Activated B cell treated with CpG ODN at 0.5 μM for 24 hours (primary cell): ENCODE data around the gene RNF114. TPM values are rescaled to one million over a fixed set of nuclear protein-coding genes. Genes with fewer than 3 reads are reported as not detected.

Experiments
- ATAC-seq: fragments of 200-7000 bp; cut with Tn5 transposase; one replicate; pipeline ENCODE4 v1.10.0; 2021; ENCODE audit warnings: low read depth, mild to moderate bottlenecking, moderate library complexity
- CTCF ChIA-PET: fragments of 350-600 bp; sonication (Branson Sonifier 250); formaldehyde crosslinking; loops from one replicate; lab custom pipeline; 2021; ENCODE audit warnings: antibody characterized with exemption; lab: Charles Lee
- POLR2A ChIA-PET: fragments of 350-600 bp; sonication (Branson Sonifier 250); formaldehyde crosslinking; loops from one replicate; lab custom pipeline; 2021; ENCODE audit warnings: antibody characterized with exemption; lab: Charles Lee
- DNase-seq: peaks from one replicate; pipeline ENCODE4 v3.0.0; 2022
- H3K27ac Mint-ChIP-seq: one replicate; pipeline ENCODE4 v1.8.0; 2020; ENCODE audit warnings: mixed read lengths
- H3K27me3 Mint-ChIP-seq: one replicate; pipeline ENCODE4 v1.8.0; 2021; ENCODE audit warnings: mixed read lengths
- H3K36me3 Mint-ChIP-seq: one replicate; pipeline ENCODE4 v1.8.0; 2021; ENCODE audit warnings: low read depth, mixed read lengths
- H3K4me1 Mint-ChIP-seq: one replicate; pipeline ENCODE4 v1.8.0; 2021; ENCODE audit warnings: mixed read lengths
- H3K4me3 Mint-ChIP-seq: one replicate; pipeline ENCODE4 v1.8.0; 2020; ENCODE audit warnings: mild to moderate bottlenecking, mixed read lengths
- H3K9me3 Mint-ChIP-seq: one replicate; pipeline ENCODE4 v1.8.0; 2020; ENCODE audit warnings: mixed read lengths
- intact Hi-C: fragments of 100-400 bp; cut with micrococcal nuclease; formaldehyde crosslinking; loops from one replicate; pipeline ENCODE4 v1.15.1; 2024
- total RNA-seq: library from RNA; stranded (reverse); gene quantifications from 2 replicates; pipeline ENCODE4 v1.2.3, GENCODE V29; 2022
- TF ChIP-seq, protein P1 (sequence below): fragments of 200-600 bp; IDR thresholded peaks from one replicate; pipeline ENCODE4 v1.8.0; 2022; ENCODE audit warnings: antibody characterized with exemption, mild to moderate bottlenecking

The RNF114 gene
- total RNA-seq, 1 donor from 2014 or later = 56.5 TPM

DNA sequence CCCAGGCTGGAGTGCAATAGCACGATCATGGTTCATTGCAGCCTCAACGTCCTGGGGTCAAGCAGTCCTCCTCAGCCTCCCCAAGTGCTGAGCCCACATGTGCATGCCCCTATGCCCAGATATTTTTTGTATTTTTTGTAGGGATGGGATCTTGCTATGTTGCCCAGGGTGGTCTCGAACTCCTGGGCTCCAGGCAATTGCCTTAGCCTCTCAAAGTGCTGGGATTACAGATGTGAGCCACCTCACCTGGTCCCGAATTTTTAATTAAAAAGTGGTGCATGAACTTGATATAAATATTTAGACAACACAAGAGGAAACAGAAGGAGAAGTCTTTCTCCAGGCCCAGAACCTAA is 7.1 kb upstream of the RNF114 start:
- H3K4me3 Mint-ChIP-seq = no peak overlapping the region
- ChIA-PET CTCF (interaction anchor here (0.7 to 1.4 kb wide), 5 partner anchors 8 to 387 kb away, joined by 3 to 4 read pairs (median 3); no protein-coding TSS in a partner anchor), POLR2A (no interaction called here)
- no peak overlapping the region for H3K27ac Mint-ChIP-seq
- ATAC-seq = no peak
- H3K27me3 Mint-ChIP-seq = no peaks in the 10 kb centered on the region
- no peaks in the 10 kb centered on the region for H3K36me3 Mint-ChIP-seq
- H3K4me1 Mint-ChIP-seq = peaks cover 5% of the 10 kb centered on the region
- H3K9me3 Mint-ChIP-seq = no peaks in the 10 kb centered on the region
- TF ChIP-seq, protein P1, sequence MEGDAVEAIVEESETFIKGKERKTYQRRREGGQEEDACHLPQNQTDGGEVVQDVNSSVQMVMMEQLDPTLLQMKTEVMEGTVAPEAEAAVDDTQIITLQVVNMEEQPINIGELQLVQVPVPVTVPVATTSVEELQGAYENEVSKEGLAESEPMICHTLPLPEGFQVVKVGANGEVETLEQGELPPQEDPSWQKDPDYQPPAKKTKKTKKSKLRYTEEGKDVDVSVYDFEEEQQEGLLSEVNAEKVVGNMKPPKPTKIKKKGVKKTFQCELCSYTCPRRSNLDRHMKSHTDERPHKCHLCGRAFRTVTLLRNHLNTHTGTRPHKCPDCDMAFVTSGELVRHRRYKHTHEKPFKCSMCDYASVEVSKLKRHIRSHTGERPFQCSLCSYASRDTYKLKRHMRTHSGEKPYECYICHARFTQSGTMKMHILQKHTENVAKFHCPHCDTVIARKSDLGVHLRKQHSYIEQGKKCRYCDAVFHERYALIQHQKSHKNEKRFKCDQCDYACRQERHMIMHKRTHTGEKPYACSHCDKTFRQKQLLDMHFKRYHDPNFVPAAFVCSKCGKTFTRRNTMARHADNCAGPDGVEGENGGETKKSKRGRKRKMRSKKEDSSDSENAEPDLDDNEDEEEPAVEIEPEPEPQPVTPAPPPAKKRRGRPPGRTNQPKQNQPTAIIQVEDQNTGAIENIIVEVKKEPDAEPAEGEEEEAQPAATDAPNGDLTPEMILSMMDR = no peak
- DNase-seq = no peak
- intact Hi-C loops = loop anchor here (2.0 to 5.0 kb wide), 2 partner anchors 14 to 82 kb away; partner anchors contain the start of gene SPATA2

DNA sequence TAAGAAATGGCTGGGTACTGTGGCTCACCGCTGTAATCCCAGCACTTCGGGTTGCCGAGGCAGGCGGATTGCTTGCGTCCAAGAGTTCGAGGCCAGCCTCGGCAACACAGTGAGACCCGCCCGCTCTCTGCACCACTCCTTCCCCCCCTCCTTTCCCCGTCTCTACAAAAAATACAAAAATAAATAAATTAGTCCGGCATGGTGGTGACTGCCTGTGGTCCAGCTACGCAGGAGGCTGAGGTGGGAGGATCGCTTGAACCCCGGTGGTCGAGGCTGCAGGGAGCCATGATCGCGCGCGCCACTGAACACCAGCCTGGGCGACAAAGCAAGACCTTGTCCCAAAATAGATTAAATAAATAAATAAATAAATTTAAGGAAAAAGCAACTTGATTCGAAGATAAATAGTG is 448 bp upstream of the RNF114 start:
- ChIA-PET POLR2A (interaction anchor here (0.6 to 4.5 kb wide), 11 partner anchors 21 to 981 kb away, joined by 3 to 45 read pairs (median 3); partner anchors contain the start of genes PEDS1 and SPATA2), CTCF (interaction anchor here (1.2 to 1.6 kb wide), 3 partner anchors 19 to 394 kb away, joined by 3 to 6 read pairs (median 3); no protein-coding TSS in a partner anchor)
- peak overlapping the region; percentile 97 for H3K4me3 Mint-ChIP-seq
- ATAC-seq = peak; percentile 1
- peaks cover 20% of the 10 kb centered on the region for H3K36me3 Mint-ChIP-seq
- TF ChIP-seq, protein P1 = no peak
- no peaks in the 10 kb centered on the region for H3K9me3 Mint-ChIP-seq
- intact Hi-C loops = loop anchor here (1.0 kb wide), 5 partner anchors 7 to 657 kb away; partner anchors contain the start of genes SNAI1, SPATA2 and ZNFX1
- H3K27me3 Mint-ChIP-seq = no peaks in the 10 kb centered on the region
- peaks cover 52% of the 10 kb centered on the region for H3K4me1 Mint-ChIP-seq
- DNase-seq = no peak
- peak overlapping the region; percentile 88 for H3K27ac Mint-ChIP-seq

DNA sequence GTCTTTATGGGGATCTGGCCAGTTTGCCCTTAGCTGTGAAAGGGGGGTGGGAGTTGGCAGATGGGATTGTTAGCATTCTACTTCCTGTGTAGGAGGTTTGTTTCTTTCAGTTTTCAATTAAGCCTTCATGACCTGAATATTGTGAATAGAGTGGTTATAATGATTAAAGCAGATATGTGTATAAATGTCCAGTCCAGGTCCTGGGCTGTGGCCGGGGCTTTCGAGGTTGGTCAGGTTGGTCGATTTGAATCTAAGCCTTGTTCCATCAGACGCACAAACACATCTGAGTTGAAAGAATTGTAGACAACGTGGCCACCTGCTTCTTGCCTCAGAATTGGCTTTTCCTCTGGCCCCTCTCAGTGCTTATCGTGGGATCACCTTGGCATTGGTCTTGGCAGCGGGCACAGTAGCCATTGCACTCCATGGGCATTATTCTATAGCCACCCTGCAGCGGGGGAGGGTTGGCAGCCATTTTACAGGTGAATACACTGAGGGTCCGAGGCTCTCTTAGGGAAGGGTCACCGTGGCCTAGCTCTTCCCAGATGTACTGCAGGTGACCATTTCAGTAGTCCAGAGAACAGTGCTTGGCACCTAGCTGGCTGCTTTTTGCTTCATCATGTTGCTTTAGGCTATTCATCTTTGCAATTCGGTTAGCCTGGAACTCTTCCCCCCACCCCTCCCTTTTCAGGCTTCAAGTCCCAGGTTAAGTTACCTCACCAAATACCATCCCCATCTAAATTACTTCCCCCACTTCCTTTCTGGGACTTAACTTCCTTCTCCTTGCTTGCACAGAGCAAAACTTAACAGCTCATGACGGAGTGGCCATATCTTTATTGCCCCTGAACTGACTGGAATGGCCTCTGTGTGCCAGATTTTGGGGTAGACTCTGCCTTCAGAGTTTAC is 1.1 kb downstream of the RNF114 start:
- no peaks in the 10 kb centered on the region for H3K9me3 Mint-ChIP-seq
- no peak for ATAC-seq
- CTCF ChIA-PET = interaction anchor here (0.7 to 1.5 kb wide), 3 partner anchors 8 to 49 kb away, joined by 3 to 6 read pairs (median 3); no protein-coding TSS in a partner anchor
- DNase-seq = no peak
- peaks cover 61% of the 10 kb centered on the region for H3K4me1 Mint-ChIP-seq
- peak overlapping the region; percentile 86 for H3K27ac Mint-ChIP-seq
- H3K4me3 Mint-ChIP-seq = peak overlapping the region; percentile 97
- no peaks in the 10 kb centered on the region for H3K27me3 Mint-ChIP-seq
- POLR2A ChIA-PET = interaction anchor here (0.5 to 4.5 kb wide), 6 partner anchors 10 to 718 kb away, joined by 4 to 45 read pairs (median 6); partner anchors contain the start of genes DDX27 and SPATA2
- TF ChIP-seq, protein P1 = no peak
- H3K36me3 Mint-ChIP-seq = peaks cover 35% of the 10 kb centered on the region
- intact Hi-C loops = no loop called here

DNA sequence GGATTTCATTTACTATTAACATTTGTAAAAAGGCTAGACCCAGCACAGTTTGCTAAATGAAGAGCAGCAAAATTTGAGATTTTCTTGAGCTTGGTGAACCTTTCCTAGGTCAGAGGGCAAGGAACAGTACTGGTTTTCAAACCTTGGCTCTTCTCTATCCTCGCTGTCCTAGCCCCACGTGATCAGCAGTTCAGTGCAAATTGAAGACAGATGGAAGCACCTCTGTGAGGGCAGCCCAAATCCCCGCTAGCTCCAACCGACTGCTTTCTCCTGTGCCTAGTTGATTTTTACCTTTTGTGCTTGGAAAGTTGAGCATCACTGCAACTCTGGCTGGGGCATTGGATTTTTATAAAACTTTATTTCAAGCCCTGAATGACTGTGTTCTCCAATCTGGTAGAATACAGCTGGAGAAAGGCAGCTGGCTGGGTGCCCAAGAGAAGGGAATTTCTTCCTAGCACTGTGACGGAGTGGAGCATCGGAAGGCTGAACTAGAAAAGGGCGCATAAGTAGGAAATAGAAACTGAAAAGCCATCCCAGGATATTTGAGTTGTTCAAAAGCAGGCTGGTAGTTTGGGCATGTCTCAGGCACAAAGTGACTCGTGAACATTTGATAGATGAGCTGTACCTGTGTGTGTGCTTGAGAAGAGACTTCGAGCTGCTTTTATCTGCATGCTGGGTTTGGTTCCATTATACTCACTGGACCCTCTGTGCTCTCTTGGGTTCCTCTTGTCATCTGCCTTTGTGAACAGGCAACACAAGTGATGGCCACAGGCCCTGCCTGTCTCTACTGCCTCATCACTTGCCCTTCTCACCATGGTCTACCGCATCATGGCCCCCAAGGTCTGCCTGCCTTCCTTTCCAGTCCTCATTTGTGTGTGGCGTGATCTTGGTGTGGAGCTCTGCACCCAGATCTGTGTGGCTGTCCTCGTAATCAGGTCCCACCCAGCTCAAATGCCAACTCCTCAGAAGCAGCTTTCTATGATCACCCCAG is 2.3 kb downstream of the RNF114 start:
- Mint-ChIP-seq H3K27me3 (no peaks in the 10 kb centered on the region), H3K9me3 (no peaks in the 10 kb centered on the region), H3K4me1 (peaks cover 61% of the 10 kb centered on the region), H3K4me3 (peak overlapping the region; percentile 26), H3K36me3 (peaks cover 45% of the 10 kb centered on the region), H3K27ac (peak overlapping the region; percentile 63)
- DNase-seq (no peak), ATAC-seq (no peak)
- intact Hi-C loops = no loop called here
- TF ChIP-seq, protein P1 = no peak
- POLR2A ChIA-PET = interaction anchor here (0.7 to 4.5 kb wide), 3 partner anchors 15 to 661 kb away, joined by 4 to 45 read pairs (median 9); partner anchors contain the start of gene SPATA2
- CTCF ChIA-PET = interaction anchor here (0.7 to 1.3 kb wide), 3 partner anchors 9 to 50 kb away, joined by 3 to 4 read pairs (median 3); no protein-coding TSS in a partner anchor
